ENCODE measurements around the gene TSPEAR. TPM values are rescaled to one million over a fixed set of nuclear protein-coding genes. Genes with fewer than 3 reads are reported as not detected.

TSPEAR gene
- total and polyA plus RNA-seq, 9 of the 15 experiments (the other 6 are each of a cell fraction or from before 2014, with no cell fraction given), result not detected

GRCh38 chr21:44722731-44723130, 11.4 kb upstream of the TSPEAR start:
- FAIRE-seq (no peak), ATAC-seq (no peak), DNase-seq (ENCODE audit: extremely low read depth in 1 of 4, low spot score in 3 of 4) (no peak)
- no peaks in the 10 kb centered on the region for H3K79me2 ChIP-seq (ENCODE audit: control insufficient read depth, insufficient read depth, low read length)
- H3K9me3 ChIP-seq (replicated peaks; ENCODE audit: control insufficient read depth, insufficient read depth, low read depth, low read length), result no peaks in the 10 kb centered on the region
- WGBS (ENCODE audit: insufficient coverage, low coverage, missing lambda C conversion rate), result 11% methylated on average over 5 of the region's 5 CpGs
- H3K9me1 ChIP-seq (ENCODE audit: control insufficient read depth, insufficient read depth, low read length), result no peaks in the 10 kb centered on the region
- H3K27ac ChIP-seq (ENCODE audit: extremely low read depth, low read depth, low read length), result no peak overlapping the region
- no peak overlapping the region for H2AFZ ChIP-seq (ENCODE audit: low read depth, low read length)
- intact Hi-C loops (cut with micrococcal nuclease) (no loop called here), in situ Hi-C loops (cut with MboI) (no loop called here)
- no TSS peak for BruUV-seq (replicated peaks)
- peaks cover 43 to 54% of the 10 kb centered on the region in 2 experiments; a peak in 4 of 5 replicates for H3K27me3 ChIP-seq (ENCODE audit: control insufficient read depth in 2 of 2, insufficient read depth in 2 of 2, low read length in 2 of 2)
- no peak overlapping the region for H3K4me2 ChIP-seq (ENCODE audit: insufficient read depth, low read length)
- peaks cover 6% of the 10 kb centered on the region; the same call in 1 of the 2 replicates for H4K20me1 ChIP-seq (replicated peaks; ENCODE audit: control insufficient read depth, insufficient read depth, low read length)
- no peak overlapping the region for H3K4me3 ChIP-seq
- POLR2A ChIA-PET, result interaction anchor here (0.6 to 1.2 kb wide), 3 partner anchors 13 to 209 kb away, joined by 3 to 5 read pairs (median 3); no protein-coding TSS in a partner anchor
- no peaks in the 10 kb centered on the region for H3K36me3 ChIP-seq (ENCODE audit: control insufficient read depth, insufficient read depth, low read length)
- TF ChIP-seq PTRF (tag; IDR thresholded peaks at IDR 0.05) (no peak), TCF15 (CRISPR knock-in tag; IDR thresholded peaks at IDR 0.05) (no peak), NCOR1 (IDR thresholded peaks at IDR 0.05) (no peak), STAT5A (IDR thresholded peaks at IDR 0.05; ENCODE audit: borderline replicate concordance, low read length) (no peak), TCF3 (CRISPR knock-in tag; IDR thresholded peaks at IDR 0.05) (no peak), STAT5B (CRISPR knock-in tag; IDR thresholded peaks at IDR 0.05) (no peak), MBD2 (IDR thresholded peaks at IDR 0.05; ENCODE audit: borderline replicate concordance, low read depth) (no peak), GATAD2B (IDR thresholded peaks at IDR 0.05; ENCODE audit: borderline replicate concordance) (no peak)
- CTCF ChIA-PET (ENCODE audit: low intra/inter-chr PET ratio), result no interaction called here
- H3K9ac ChIP-seq (ENCODE audit: insufficient read depth in 1 of 2, low read depth in 2 of 2, low read length in 2 of 2), result no peak overlapping the region
- peaks cover 0 to 10% of the 10 kb centered on the region in 2 experiments; a peak in 2 of 5 replicates for H3K4me1 ChIP-seq (replicated peaks in 1 of 2; ENCODE audit: control insufficient read depth in 2 of 2, insufficient read depth in 2 of 2, low read length in 2 of 2)
